WTC11 (cell line): ENCODE measurements around the gene C10orf105. TPM values are rescaled to one million over a fixed set of nuclear protein-coding genes. Genes with fewer than 3 reads are reported as not detected.

Source experiments
- ATAC-seq: fragments of 200-7000 bp; cut with Tn5 transposase; 2 replicates; pipeline ENCODE4 v1.10.0; 2021; ENCODE audit warnings: mild to moderate bottlenecking, moderate library complexity
- CTCF ChIA-PET: fragments of 300-600 bp; sonication (Branson Sonifier 250); formaldehyde crosslinking; loops from one replicate; lab custom pipeline; 2021; ENCODE audit warnings: antibody characterized with exemption; lab: Charles Lee
- POLR2A ChIA-PET: fragments of 350-600 bp; sonication (Branson Sonifier 250); formaldehyde crosslinking; loops from one replicate; lab custom pipeline; 2021; ENCODE audit warnings: antibody characterized with exemption; lab: Charles Lee
- DNase-seq: peaks from one replicate; pipeline ENCODE4 v3.0.0; 2021; ENCODE audit warnings: low spot score
- H3K27ac Mint-ChIP-seq: 2 replicates; pipeline ENCODE4 v1.8.0; 2021; ENCODE audit warnings: mixed read lengths
- H3K27me3 Mint-ChIP-seq: 2 replicates; pipeline ENCODE4 v1.8.0; 2021; ENCODE audit warnings: low read depth, mild to moderate bottlenecking, moderate library complexity, mixed read lengths
- H3K36me3 Mint-ChIP-seq: 2 replicates; pipeline ENCODE4 v1.8.0; 2021; ENCODE audit warnings: mixed read lengths
- H3K4me1 Mint-ChIP-seq: 2 replicates; pipeline ENCODE4 v1.8.0; 2022; ENCODE audit warnings: mixed read lengths
- H3K4me3 Mint-ChIP-seq: 2 replicates; pipeline ENCODE4 v1.8.0; 2021; ENCODE audit warnings: mild to moderate bottlenecking, moderate library complexity, mixed read lengths
- H3K9me3 Mint-ChIP-seq: 2 replicates; pipeline ENCODE4 v1.8.0; 2021; ENCODE audit warnings: mixed read lengths
- AFF4 ChIP-seq: sonication (generic); formaldehyde crosslinking; IDR thresholded peaks from 2 replicates; pipeline ENCODE4 v1.8.1; 2023; ENCODE audit warnings: mild to moderate bottlenecking, missing genetic modification reagents, borderline replicate concordance
- ARID4B ChIP-seq: sonication (generic); formaldehyde crosslinking; IDR thresholded peaks from 2 replicates; pipeline ENCODE4 v1.8.0; 2023; ENCODE audit warnings: missing genetic modification reagents, mild to moderate bottlenecking, borderline replicate concordance
- ETV6 ChIP-seq: sonication (generic); formaldehyde crosslinking; IDR thresholded peaks from 2 replicates; pipeline ENCODE4 v1.8.1; 2022; ENCODE audit warnings: mild to moderate bottlenecking, missing genetic modification reagents
- GRHL2 ChIP-seq: fragments of 250-450 bp; sonication (Bioruptor Pico); IDR thresholded peaks from 2 replicates; pipeline ENCODE4 v1.8.0; 2022; ENCODE audit warnings: mild to moderate bottlenecking, moderate library complexity; ENCODE audit not compliant: insufficient replicate concordance, severe bottlenecking
- JUN ChIP-seq: sonication (generic); formaldehyde crosslinking; IDR thresholded peaks from 2 replicates; pipeline ENCODE4 v1.8.0; 2023; ENCODE audit warnings: mild to moderate bottlenecking, missing genetic modification reagents
- NFATC4 ChIP-seq: fragments of 250-450 bp; sonication (Bioruptor Pico); IDR thresholded peaks from 2 replicates; pipeline ENCODE4 v1.9.0; 2021; ENCODE audit warnings: mild to moderate bottlenecking
- PRRX2 ChIP-seq: fragments of 250-450 bp; sonication (Bioruptor Pico); IDR thresholded peaks from 2 replicates; pipeline ENCODE4 v1.8.0; 2021; ENCODE audit warnings: mild to moderate bottlenecking
- SMAD4 ChIP-seq: sonication (generic); formaldehyde crosslinking; IDR thresholded peaks from 2 replicates; pipeline ENCODE4 v1.8.0; 2022; ENCODE audit warnings: mild to moderate bottlenecking, missing genetic modification reagents
- TEAD1 ChIP-seq: sonication (generic); formaldehyde crosslinking; IDR thresholded peaks from 2 replicates; pipeline ENCODE4 v1.8.0; 2022; ENCODE audit warnings: mild to moderate bottlenecking, missing genetic modification reagents
- ZNF138 ChIP-seq: sonication (generic); formaldehyde crosslinking; conservative IDR thresholded peaks from 2 replicates; pipeline ENCODE4 v1.8.1; 2022; ENCODE audit warnings: mild to moderate bottlenecking, moderate library complexity, missing genetic modification reagents
- ZNF263 ChIP-seq: sonication (generic); formaldehyde crosslinking; IDR thresholded peaks from 2 replicates; pipeline ENCODE4 v1.8.1; 2022; ENCODE audit warnings: low read depth, mild to moderate bottlenecking, moderate library complexity, missing genetic modification reagents
- ZNF281 ChIP-seq: sonication (generic); formaldehyde crosslinking; IDR thresholded peaks from 2 replicates; pipeline ENCODE4 v1.8.0; 2023; ENCODE audit warnings: mild to moderate bottlenecking, missing genetic modification reagents
- total RNA-seq: library from RNA; stranded (reverse); gene quantifications from 3 replicates; pipeline ENCODE4 v1.2.3, GENCODE V29; 2021

C10orf105 gene
- total RNA-seq, 1 experiment from 2014 or later, result 0.48 TPM

GRCh38 chr10:71741029-71741428 is 21.5 kb upstream of the C10orf105 start:
- Mint-ChIP-seq H3K4me1 (peaks cover 13% of the 10 kb centered on the region), H3K36me3 (no peaks in the 10 kb centered on the region), H3K9me3 (peaks cover 10% of the 10 kb centered on the region; the same call in 1 of the 2 replicates), H3K4me3 (no peak overlapping the region), H3K27me3 (peaks cover 3% of the 10 kb centered on the region; the same call in 1 of the 2 replicates), H3K27ac (no peak overlapping the region)
- DNase-seq, result no peak
- TF ChIP-seq ETV6 (CRISPR knock-in tag) (no peak), PRRX2 (CRISPR knock-in tag) (no peak)
- ChIA-PET POLR2A (no interaction called here), CTCF (interaction anchor here (1.3 kb wide), 1 partner anchor 32 kb away, joined by 3 read pairs; the partner anchor contains the start of gene VSIR)
- no peak for ATAC-seq

GRCh38 chr10:71740069-71740653 is 20.6 kb upstream of the C10orf105 start:
- ChIA-PET CTCF (interaction anchor here (0.8 kb wide), 1 partner anchor 34 kb away, joined by 3 read pairs; no protein-coding TSS in a partner anchor), POLR2A (no interaction called here)
- TF ChIP-seq TEAD1 (CRISPR knock-in tag) (no peak), ZNF138 (CRISPR knock-in tag) (no peak), GRHL2 (CRISPR knock-in tag) (no peak), ETV6 (CRISPR knock-in tag) (no peak), ZNF281 (CRISPR knock-in tag) (no peak), SMAD4 (CRISPR knock-in tag) (no peak), ZNF263 (CRISPR knock-in tag) (no peak), ARID4B (CRISPR knock-in tag) (no peak), AFF4 (no peak), JUN (CRISPR knock-in tag) (no peak), NFATC4 (CRISPR knock-in tag) (no peak)
- peaks cover 3% of the 10 kb centered on the region; the same call in 1 of the 2 replicates for H3K27me3 Mint-ChIP-seq
- peaks cover 10% of the 10 kb centered on the region; the same call in 1 of the 2 replicates for H3K9me3 Mint-ChIP-seq
- no peak overlapping the region for H3K27ac Mint-ChIP-seq
- peaks cover 10% of the 10 kb centered on the region for H3K4me1 Mint-ChIP-seq
- H3K36me3 Mint-ChIP-seq, result no peaks in the 10 kb centered on the region
- no peak for ATAC-seq
- no peak overlapping the region for H3K4me3 Mint-ChIP-seq
- DNase-seq, result no peak
